Body of pancreas (tissue), 4 donors: ENCODE results near the gene ITM2C. TPM values are rescaled to one million over a fixed set of nuclear protein-coding genes. Genes with fewer than 3 reads are reported as not detected.

ENCODE experiments used
- ATAC-seq: fragments of 150-250 bp; one replicate; pipeline ENCODE4 v1.9.1; 2016
- DNase-seq, 4 donors: peaks; one replicate each; pipeline ENCODE4 v3.0.0-alpha.2; 2019
- H3K27ac ChIP-seq, 4 donors: fragments of 200-600 bp; sonication (generic); 1 replicate in 3 of 4; 2 replicates in 1 of 4; pipeline versions ENCODE4 v1.5.1 to v1.6.1; 2016 to 2019; ENCODE audit warnings: mild to moderate bottlenecking in 1 of 4, mixed read lengths in 1 of 4, moderate library complexity in 1 of 4
- H3K27me3 ChIP-seq, 2 donors: fragments of 200-600 bp; sonication (generic); one replicate each; pipeline ENCODE4 v1.6.0; 2016; ENCODE audit warnings: mild to moderate bottlenecking in 1 of 2
- H3K36me3 ChIP-seq, 2 donors: fragments of 200-600 bp; sonication (generic); replicated peaks in 1 of 2; 2 replicates each; pipeline ENCODE4 v1.5.1; 2016; ENCODE audit warnings: low read depth in 2 of 2; ENCODE audit not compliant: insufficient read depth in 1 of 2
- H3K4me1 ChIP-seq: fragments of 200-600 bp; sonication (generic); one replicate; pipeline ENCODE4 v1.6.0; 2016
- H3K4me3 ChIP-seq, 2 donors: fragments of 200-600 bp; sonication (generic); 1 replicate in 1 of 2; 2 replicates in 1 of 2; pipeline ENCODE4 v1.5.1; 2016 to 2019
- H3K9me3 ChIP-seq, 3 donors: fragments of 200-600 bp; sonication (generic); 1 replicate in 2 of 3; 2 replicates in 1 of 3; pipeline ENCODE4 v1.5.1; 2016
- POLR2A ChIP-seq, 3 donors: fragments of 450-650 bp; IDR thresholded peaks; one replicate each; pipeline ENCODE4 v1.6.1; 2016; ENCODE audit warnings: antibody characterized with exemption in 3 of 3, mild to moderate bottlenecking in 2 of 3
- WGBS, 2 donors: methylation state at CpG; one replicate each; pipeline ENCODE4 v1.1.5; 2017; 5-methylcytosine and 5-hydroxymethylcytosine counted together
- intact Hi-C: fragments of 100-400 bp; cut with DNase I; formaldehyde crosslinking; loops from one replicate; pipeline ENCODE4 v1.15.1; 2023
- total RNA-seq, 2 donors: library from RNA; depleted of rRNA; stranded (reverse); fragments of >200 nt; gene quantifications; one replicate each; pipeline ENCODE4 v1.1.0, GENCODE V29; 2016
- TF ChIP-seq, protein P1 (sequence below), 7 experiments: fragments of 450-650 bp in 4 of 7; fragments of 200-600 bp in 3 of 7; sonication (generic) in 3 of 7; IDR thresholded peaks; one replicate each; pipeline ENCODE4 v1.5.1; 2016 to 2019; ENCODE audit warnings: antibody characterized with exemption in 7 of 7

Gene ITM2C, protein sequence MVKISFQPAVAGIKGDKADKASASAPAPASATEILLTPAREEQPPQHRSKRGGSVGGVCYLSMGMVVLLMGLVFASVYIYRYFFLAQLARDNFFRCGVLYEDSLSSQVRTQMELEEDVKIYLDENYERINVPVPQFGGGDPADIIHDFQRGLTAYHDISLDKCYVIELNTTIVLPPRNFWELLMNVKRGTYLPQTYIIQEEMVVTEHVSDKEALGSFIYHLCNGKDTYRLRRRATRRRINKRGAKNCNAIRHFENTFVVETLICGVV
- 10 to 100 TPM; 32.9 to 43.8 TPM for total RNA-seq

DNA sequence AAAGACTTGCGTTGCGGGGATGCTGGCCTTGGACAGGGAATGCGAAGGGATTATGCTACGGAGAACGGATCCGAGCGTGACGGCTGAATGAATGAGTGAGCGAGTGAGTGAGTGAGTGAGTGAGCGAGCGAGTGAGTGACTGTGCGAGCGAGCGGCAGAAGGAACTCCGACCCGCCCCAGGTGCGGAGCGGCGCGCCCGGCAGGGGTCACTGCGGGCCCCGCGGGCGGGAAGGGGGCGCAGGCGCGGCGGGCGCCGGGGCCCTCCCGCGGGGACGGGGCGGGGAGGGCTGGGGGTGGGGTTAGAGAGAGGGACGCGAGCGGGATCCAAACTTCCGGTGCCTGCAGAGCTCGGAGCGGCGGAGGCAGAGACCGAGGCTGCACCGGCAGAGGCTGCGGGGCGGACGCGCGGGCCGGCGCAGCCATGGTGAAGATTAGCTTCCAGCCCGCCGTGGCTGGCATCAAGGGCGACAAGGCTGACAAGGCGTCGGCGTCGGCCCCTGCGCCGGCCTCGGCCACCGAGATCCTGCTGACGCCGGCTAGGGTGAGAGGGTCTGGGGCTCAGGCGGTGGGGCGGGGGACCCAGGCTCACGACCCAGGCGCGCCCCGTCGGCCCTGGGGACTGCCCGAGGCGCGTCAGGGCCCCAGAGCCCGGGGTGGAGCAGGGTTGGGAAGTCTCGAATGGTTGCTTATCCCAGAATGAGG, at the start of gene ITM2C:
Gene ITM2C, plus strand, starts transcription at position 338 of the 702 bp plus-strand sequence. Its CDS starts 84 bp downstream, at position 422.
- H3K4me1 ChIP-seq: peaks cover 40% of the 10 kb centered on the region
- 0 to 2% methylated on average over 13 to 76 of the region's 76 CpGs for WGBS, 2 donors
- intact Hi-C loops: no loop called here

DNA sequence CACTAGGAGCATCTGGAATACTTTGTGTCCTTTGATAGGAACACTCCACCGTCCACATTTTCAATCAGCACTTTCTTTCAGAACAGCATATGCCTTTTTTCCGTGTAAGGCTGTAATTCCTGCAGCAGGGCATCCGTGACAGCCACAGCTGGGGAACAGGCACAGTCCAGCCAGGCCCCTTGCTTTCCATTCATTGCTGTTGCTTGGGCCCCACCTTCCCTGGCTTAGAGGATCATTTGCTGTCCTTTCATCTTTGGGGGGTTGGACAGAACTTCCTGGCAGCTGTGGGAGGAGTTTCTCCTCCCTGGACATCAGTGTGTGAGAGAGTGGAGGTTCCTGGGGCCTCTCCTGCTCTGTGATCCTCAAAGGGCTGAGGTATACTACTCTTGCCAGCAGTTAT, 49.7 kb upstream of the ITM2C start:
- Histone ChIP-seq H3K36me3 (peaks cover 0 to 21% of the 10 kb centered on the region in 2 donors), H3K9me3 (no peaks in the 10 kb centered on the region), H3K4me1 (peaks cover 9% of the 10 kb centered on the region), H3K27me3 (no peaks in the 10 kb centered on the region), H3K4me3 (no peak overlapping the region), H3K27ac (no peak overlapping the region)
- DNase-seq (no peak), ATAC-seq (no peak)
- 74 to 82% methylated on average over 3 of the region's 3 CpGs for WGBS, 2 donors
- intact Hi-C loops: no loop called here
- TF ChIP-seq POLR2A (IDR thresholded peaks at IDR 0.05): no peak
- TF ChIP-seq, protein P1, sequence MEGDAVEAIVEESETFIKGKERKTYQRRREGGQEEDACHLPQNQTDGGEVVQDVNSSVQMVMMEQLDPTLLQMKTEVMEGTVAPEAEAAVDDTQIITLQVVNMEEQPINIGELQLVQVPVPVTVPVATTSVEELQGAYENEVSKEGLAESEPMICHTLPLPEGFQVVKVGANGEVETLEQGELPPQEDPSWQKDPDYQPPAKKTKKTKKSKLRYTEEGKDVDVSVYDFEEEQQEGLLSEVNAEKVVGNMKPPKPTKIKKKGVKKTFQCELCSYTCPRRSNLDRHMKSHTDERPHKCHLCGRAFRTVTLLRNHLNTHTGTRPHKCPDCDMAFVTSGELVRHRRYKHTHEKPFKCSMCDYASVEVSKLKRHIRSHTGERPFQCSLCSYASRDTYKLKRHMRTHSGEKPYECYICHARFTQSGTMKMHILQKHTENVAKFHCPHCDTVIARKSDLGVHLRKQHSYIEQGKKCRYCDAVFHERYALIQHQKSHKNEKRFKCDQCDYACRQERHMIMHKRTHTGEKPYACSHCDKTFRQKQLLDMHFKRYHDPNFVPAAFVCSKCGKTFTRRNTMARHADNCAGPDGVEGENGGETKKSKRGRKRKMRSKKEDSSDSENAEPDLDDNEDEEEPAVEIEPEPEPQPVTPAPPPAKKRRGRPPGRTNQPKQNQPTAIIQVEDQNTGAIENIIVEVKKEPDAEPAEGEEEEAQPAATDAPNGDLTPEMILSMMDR (IDR thresholded peaks at IDR 0.05): no peak

More for the DNA sequence above, at the start of gene ITM2C:
- H3K9me3 ChIP-seq: no peaks in the 10 kb centered on the region
- peak; percentile 89 for ATAC-seq
- peak; percentile 67 to 80 (median 72) for DNase-seq
- peak within 1 kb of the TSS; percentile 15 to 66 (median 36) for H3K27ac ChIP-seq
- H3K36me3 ChIP-seq: no peaks in the 10 kb centered on the region
- peak; percentile 28 to 64 (median 56) for TF ChIP-seq POLR2A (IDR thresholded peaks at IDR 0.05)
- TF ChIP-seq, protein P1 (IDR thresholded peaks at IDR 0.05): peak in 6 of 7 experiments; percentile 38 to 61 (median 50)
- H3K4me3 ChIP-seq: peak within 1 kb of the TSS; percentile 67 to 76
- no peaks in the 10 kb centered on the region for H3K27me3 ChIP-seq

DNA sequence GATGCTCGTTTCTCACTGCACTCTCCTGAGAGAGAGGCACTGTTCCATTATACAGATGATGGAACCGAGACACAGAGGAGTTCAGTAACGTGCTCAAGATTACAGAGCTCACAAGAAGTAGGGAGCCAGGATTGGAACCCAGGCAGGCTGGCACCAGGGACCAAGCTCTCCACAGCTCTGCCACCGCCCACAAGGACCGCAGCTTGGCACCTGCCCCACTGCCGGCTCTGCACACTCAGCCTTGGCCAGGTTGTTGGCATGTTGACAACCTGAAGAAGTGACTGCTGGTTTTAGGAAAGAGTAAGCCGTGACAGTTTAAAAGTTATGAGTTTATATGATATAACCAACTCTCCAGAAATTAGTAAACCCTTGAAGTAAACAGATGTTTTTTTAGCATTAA, 48.0 kb upstream of the ITM2C start:
- TF ChIP-seq, protein P1 (IDR thresholded peaks at IDR 0.05): no peak
- TF ChIP-seq POLR2A (IDR thresholded peaks at IDR 0.05): no peak
- 33 to 42% methylated on average over 7 of the region's 7 CpGs for WGBS, 2 donors
- Histone ChIP-seq H3K4me3 (no peak overlapping the region), H3K27ac (no peak overlapping the region), H3K4me1 (peaks cover 9% of the 10 kb centered on the region), H3K27me3 (no peaks in the 10 kb centered on the region), H3K9me3 (no peaks in the 10 kb centered on the region), H3K36me3 (peaks cover 0 to 14% of the 10 kb centered on the region in 2 donors)
- intact Hi-C loops: no loop called here
- DNase-seq: peak; percentile 44 to 76 (median 64)
- peak; percentile 38 for ATAC-seq

GRCh38 chr2:230819433-230819832, 45.3 kb upstream of the ITM2C start:
- Histone ChIP-seq H3K27ac (no peak overlapping the region), H3K4me1 (peaks cover 11% of the 10 kb centered on the region), H3K36me3 (peaks cover 0 to 10% of the 10 kb centered on the region in 2 donors), H3K9me3 (no peaks in the 10 kb centered on the region), H3K27me3 (no peaks in the 10 kb centered on the region), H3K4me3 (no peak overlapping the region)
- TF ChIP-seq, protein P1 (IDR thresholded peaks at IDR 0.05): no peak
- no peak for TF ChIP-seq POLR2A (IDR thresholded peaks at IDR 0.05)
- DNase-seq: no peak
- 89 to 100% methylated on average over 1 of the region's 1 CpG for whole genome bisulfite sequencing, 2 donors
- no peak for ATAC-seq
- intact Hi-C loops: no loop called here
